Esophagus muscularis mucosa (tissue), 4 donors: ENCODE measurements around the gene RPL27. TPM values are rescaled to one million over a fixed set of nuclear protein-coding genes. Genes with fewer than 3 reads are reported as not detected.
"Not testable (repeated sequence)": the region's sequence is repeated elsewhere in the genome, so short reads cannot be mapped to it uniquely, and the experiment has no call there.

Source experiments
- DNase-seq: peaks from one replicate; pipeline ENCODE4 v3.0.0-alpha.2; 2017; ENCODE audit errors: extremely low spot score
- H3K27ac ChIP-seq, 4 donors: fragments of 200-600 bp; sonication (generic); replicated peaks in 1 of 4; 1 replicate in 3 of 4; 2 replicates in 1 of 4; pipeline ENCODE4 v1.5.1; 2016 to 2019; ENCODE audit warnings: mild to moderate bottlenecking in 1 of 4
- H3K27me3 ChIP-seq, 4 donors: fragments of 200-600 bp; sonication (generic); one replicate each; pipeline versions ENCODE4 v1.5.1 to v1.6.0; 2016 to 2019
- H3K36me3 ChIP-seq, 4 donors: fragments of 200-600 bp; sonication (generic); one replicate each; pipeline ENCODE4 v1.5.1; 2016 to 2019
- H3K4me1 ChIP-seq, 4 donors: fragments of 200-600 bp; sonication (generic); one replicate each; pipeline ENCODE4 v1.5.1; 2016 to 2019
- H3K4me3 ChIP-seq, 4 donors: fragments of 200-600 bp; sonication (generic); 1 replicate in 2 of 4; 2 replicates in 2 of 4; pipeline ENCODE4 v1.5.1; 2016 to 2019; ENCODE audit warnings: mild to moderate bottlenecking in 4 of 4, moderate library complexity in 1 of 4
- H3K9me3 ChIP-seq, 4 donors: fragments of 200-600 bp; sonication (generic); 1 replicate in 3 of 4; 2 replicates in 1 of 4; pipeline ENCODE4 v1.5.1; 2016 to 2019
- CTCF ChIP-seq, 3 experiments: fragments of 200-600 bp in 2 of 3; fragments of 450-650 bp in 1 of 3; sonication (generic) in 2 of 3; IDR thresholded peaks; one replicate each; pipeline ENCODE4 v1.5.1; 2017 to 2019; ENCODE audit warnings: antibody characterized with exemption in 3 of 3, mild to moderate bottlenecking in 2 of 3, moderate library complexity in 1 of 3
- EP300 ChIP-seq: sonication (generic); formaldehyde crosslinking; IDR thresholded peaks from one replicate; pipeline ENCODE4 v1.6.1; 2017; ENCODE audit warnings: antibody characterized with exemption
- POLR2A ChIP-seq: fragments of 450-650 bp; IDR thresholded peaks from one replicate; pipeline ENCODE4 v1.6.1; 2017; ENCODE audit warnings: antibody characterized with exemption, moderate library complexity, mild to moderate bottlenecking, low read depth
- POLR2AphosphoS5 ChIP-seq, 2 donors: sonication (generic); formaldehyde crosslinking; IDR thresholded peaks; one replicate each; pipeline ENCODE4 v1.6.1; 2017; ENCODE audit warnings: antibody characterized with exemption in 2 of 2
- WGBS: methylation state at CpG from one replicate; pipeline ENCODE4 v1.1.5; 2018; 5-methylcytosine and 5-hydroxymethylcytosine counted together
- intact Hi-C: fragments of 100-400 bp; cut with DNase I; formaldehyde crosslinking; loops from one replicate; pipeline ENCODE4 v1.15.1; 2023
- total RNA-seq, 4 donors: library from RNA; depleted of rRNA; stranded (reverse); fragments of >200 nt; gene quantifications; one replicate each; pipeline versions ENCODE4 v1.1.0 to v1.2.1, GENCODE V29; 2016

Gene RPL27
- total RNA-seq, 4 donors from 2014 or later, result 1,126 to 2,755 (median 1,417) TPM

DNA sequence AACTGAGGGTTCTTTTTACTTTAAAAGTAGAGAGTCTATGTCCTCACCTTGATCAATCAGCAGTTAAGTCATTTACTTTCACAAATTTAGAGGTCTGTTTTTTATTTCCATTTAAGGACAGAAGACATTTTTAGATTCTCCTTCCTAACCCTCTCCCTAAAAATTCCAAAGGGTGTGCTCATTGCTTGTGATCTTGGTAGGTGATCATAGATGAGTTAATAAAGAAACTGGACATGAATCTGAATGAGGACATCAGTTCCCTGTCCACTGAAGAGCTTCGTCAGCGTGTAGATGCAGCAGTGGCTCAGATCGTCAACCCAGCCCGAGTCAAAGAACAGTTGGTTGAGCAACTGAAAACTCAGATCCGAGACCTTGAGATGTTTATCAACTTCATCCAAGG is 9.1 kb upstream of the RPL27 start:
- intact Hi-C loops, result no loop called here
- no peak for DNase-seq
- Histone ChIP-seq H3K27ac (no peak overlapping the region), H3K36me3 (peaks cover 46 to 96% (median 85%) of the 10 kb centered on the region in 4 donors), H3K27me3 (no peaks in the 10 kb centered on the region), H3K4me3 (no peak overlapping the region), H3K9me3 (no peaks in the 10 kb centered on the region), H3K4me1 (peaks cover 0 to 9% (median 6%) of the 10 kb centered on the region in 4 donors)
- 86% methylated on average over 5 of the region's 5 CpGs for WGBS
- TF ChIP-seq POLR2A (no peak), EP300 (no peak), CTCF (IDR thresholded peaks at IDR 0.05) (no peak), POLR2AphosphoS5 (IDR thresholded peaks at IDR 0.05) (no peak)

DNA sequence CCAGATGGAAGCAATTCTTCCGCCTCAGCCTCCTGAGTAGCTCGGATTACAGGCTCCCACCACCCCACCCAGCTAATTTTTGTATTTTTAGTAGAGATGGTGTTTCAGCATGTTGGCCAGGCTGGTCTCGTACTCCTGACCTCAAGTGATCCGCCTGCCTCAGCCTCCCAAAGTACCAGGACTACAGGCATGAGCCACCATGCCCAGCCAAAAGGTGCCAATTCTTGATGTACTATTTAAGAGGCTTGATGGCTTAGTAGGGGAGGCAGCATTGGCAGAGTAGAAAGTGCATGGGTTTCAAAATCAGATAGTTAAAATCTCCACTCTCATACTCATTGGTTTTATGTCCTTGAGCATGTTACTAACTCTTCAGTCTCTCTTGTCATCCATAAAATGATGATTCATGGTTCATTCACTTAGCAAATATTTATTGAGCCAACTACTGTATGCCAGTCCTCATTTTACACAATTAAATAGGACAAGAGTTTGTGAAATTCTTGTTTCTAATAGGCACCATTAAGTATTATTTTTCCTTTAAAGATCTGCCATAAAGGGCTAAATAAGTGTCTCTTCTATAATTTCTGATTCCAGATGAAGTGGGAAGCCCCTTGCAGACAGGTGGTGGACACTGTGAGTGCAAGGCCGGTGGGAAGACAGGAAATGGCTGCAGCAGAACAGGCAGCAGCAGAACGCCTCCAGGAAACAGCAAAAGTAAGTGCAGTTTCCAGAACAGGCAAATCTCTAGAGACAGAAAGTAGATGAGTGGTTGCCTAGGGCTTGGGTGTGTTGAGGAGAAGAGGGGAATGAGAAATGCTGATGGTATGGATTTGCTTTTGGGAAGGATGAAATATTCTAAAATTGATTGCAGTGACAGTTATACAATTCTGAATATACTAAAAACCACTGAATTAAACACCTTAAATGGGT is 8.2 kb upstream of the RPL27 start:
- Histone ChIP-seq H3K9me3 (no peaks in the 10 kb centered on the region), H3K27me3 (no peaks in the 10 kb centered on the region), H3K27ac (no peak overlapping the region), H3K36me3 (peaks cover 46 to 97% (median 87%) of the 10 kb centered on the region in 4 donors), H3K4me3 (no peak overlapping the region), H3K4me1 (peaks cover 0 to 5% (median 3%) of the 10 kb centered on the region in 4 donors)
- no peak for DNase-seq
- TF ChIP-seq POLR2A, result no peak
- no peak for TF ChIP-seq POLR2AphosphoS5 (IDR thresholded peaks at IDR 0.05)
- 86% methylated on average over 6 of the region's 6 CpGs for WGBS
- intact Hi-C loops, result no loop called here

DNA sequence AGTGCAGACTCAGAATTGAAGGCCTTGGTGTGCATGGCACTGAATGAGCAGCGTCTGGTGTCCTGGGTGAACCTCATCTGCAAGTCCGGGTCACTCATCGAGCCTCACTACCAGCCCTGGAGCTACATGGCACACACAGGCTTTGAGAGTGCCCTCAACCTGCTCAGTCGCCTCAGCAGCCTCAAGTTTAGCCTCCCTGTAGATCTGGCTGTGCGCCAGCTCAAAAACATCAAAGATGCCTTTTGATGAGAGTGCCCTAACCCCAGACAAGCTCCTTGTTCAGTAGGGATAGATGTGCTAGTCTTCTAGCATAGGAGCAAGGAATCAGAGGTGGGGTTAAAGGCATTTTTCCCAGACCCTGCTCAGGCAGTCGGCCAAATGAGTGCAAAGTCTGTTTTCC is 6.7 kb upstream of the RPL27 start:
- Histone ChIP-seq H3K36me3 (peaks cover 39 to 84% (median 76%) of the 10 kb centered on the region in 4 donors), H3K27ac (no peak overlapping the region), H3K9me3 (no peaks in the 10 kb centered on the region), H3K4me3 (no peak overlapping the region), H3K27me3 (no peaks in the 10 kb centered on the region), H3K4me1 (peaks cover 0 to 2% (median 0%) of the 10 kb centered on the region in 4 donors)
- TF ChIP-seq POLR2AphosphoS5 (IDR thresholded peaks at IDR 0.05) (no peak), POLR2A (no peak), CTCF (IDR thresholded peaks at IDR 0.05) (no peak), EP300 (no peak)
- WGBS, result 88% methylated on average over 6 of the region's 6 CpGs
- no peak for DNase-seq
- intact Hi-C loops, result no loop called here

DNA sequence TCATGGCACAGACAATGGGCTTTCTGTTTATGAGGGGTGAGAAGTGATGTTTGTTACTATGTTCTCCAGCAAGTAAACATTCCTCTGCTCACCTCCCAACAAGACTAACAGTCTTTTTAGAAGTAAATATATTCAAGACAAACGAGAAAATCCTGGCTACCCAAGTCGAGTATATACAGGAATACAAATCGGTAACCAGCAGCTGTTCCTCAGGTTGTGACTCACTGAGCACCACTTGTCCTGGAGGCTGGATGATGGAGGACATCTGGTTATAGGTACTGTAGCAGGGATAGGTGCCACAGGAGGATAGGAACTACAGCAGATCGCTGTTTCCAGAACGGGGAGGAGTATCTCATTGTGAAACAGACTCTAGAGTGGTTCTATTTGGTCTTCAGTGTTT is 5.3 kb upstream of the RPL27 start:
- Histone ChIP-seq H3K9me3 (no peaks in the 10 kb centered on the region), H3K27ac (no peak overlapping the region), H3K4me3 (no peak overlapping the region), H3K4me1 (peaks cover 7 to 8% (median 7%) of the 10 kb centered on the region in 4 donors), H3K27me3 (no peaks in the 10 kb centered on the region), H3K36me3 (peaks cover 26 to 70% (median 62%) of the 10 kb centered on the region in 4 donors)
- 63% methylated on average over 5 of the region's 5 CpGs for WGBS
- intact Hi-C loops, result no loop called here
- no peak for DNase-seq
- no peak for TF ChIP-seq EP300
- TF ChIP-seq POLR2AphosphoS5 (IDR thresholded peaks at IDR 0.05), result peak in 1 of 2 donors; percentile 25

DNA sequence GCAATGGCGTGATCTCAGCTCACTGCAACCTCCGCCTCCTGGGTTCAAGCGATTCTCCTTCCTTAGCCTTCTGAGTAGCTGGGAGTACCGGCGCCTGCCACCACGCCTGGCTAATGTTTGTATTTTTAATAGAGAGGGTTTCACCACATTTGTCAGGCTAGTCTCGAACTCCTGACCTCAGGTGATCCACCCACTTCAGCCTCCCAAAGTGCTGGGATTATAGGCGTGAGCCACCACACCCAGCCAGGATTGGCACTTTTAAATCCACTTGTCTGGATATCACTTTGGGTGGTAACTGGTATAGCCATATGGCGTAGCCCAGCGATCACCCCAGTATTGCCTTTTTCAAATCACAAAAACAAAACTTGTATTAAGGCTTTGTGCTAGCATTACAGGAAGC is 4.3 kb upstream of the RPL27 start:
- intact Hi-C loops, H3K9me3 ChIP-seq, DNase-seq, H3K27me3 ChIP-seq, H3K4me3 ChIP-seq, H3K27ac ChIP-seq: not testable (repeated sequence)
- WGBS, result 86% methylated on average over 10 of the region's 10 CpGs
- Histone ChIP-seq H3K4me1 (peaks cover 7 to 11% (median 11%) of the 10 kb centered on the region in 4 donors), H3K36me3 (peaks cover 17 to 60% (median 52%) of the 10 kb centered on the region in 4 donors)

DNA sequence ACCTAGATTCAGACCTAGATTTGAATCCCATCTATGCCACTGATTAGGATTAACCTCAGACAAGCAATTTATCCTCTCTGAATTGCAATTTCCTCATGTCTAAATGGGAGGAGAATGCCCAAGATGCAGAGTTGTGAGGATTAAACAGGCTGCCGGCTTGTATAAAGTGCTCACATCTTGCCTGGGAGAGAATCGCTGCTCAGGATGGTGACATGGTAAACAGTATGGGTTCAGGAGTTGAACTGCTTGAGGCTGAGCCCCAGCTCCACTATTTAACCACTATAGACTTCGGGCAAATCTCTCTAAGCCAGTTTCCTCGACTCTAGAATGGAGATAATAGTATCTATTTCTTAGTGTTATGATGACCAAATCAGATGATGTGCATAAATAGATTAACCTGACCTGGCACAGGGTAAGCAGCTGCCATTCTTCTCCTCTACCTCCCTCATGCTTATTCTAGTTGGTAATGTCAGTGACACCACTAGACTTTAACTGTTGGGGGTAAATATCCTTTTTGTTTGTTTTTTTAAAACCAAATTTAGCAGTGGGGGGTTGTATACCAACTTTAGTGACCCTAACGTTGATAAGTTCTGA is 732 bp upstream of the RPL27 start:
- peak overlapping the region; percentile 76 to 94 (median 90) for H3K27ac ChIP-seq
- WGBS, result 36% methylated on average over 4 of the region's 5 CpGs
- intact Hi-C loops, result no loop called here
- peaks cover 23 to 58% (median 48%) of the 10 kb centered on the region in 4 donors for H3K36me3 ChIP-seq
- DNase-seq, result no peak
- TF ChIP-seq EP300, result no peak
- no peak for TF ChIP-seq POLR2A
- no peak for TF ChIP-seq POLR2AphosphoS5 (IDR thresholded peaks at IDR 0.05)
- no peak for TF ChIP-seq CTCF (IDR thresholded peaks at IDR 0.05)
- H3K4me1 ChIP-seq, result peaks cover 17 to 34% (median 30%) of the 10 kb centered on the region in 4 donors
- H3K9me3 ChIP-seq, result no peaks in the 10 kb centered on the region
- H3K27me3 ChIP-seq, result no peaks in the 10 kb centered on the region
- H3K4me3 ChIP-seq, result peak overlapping the region; percentile 43 to 76 (median 69)
